GM19238 (cell line): Measurements from ENCODE around the gene TRERF1.
A peak's percentile ranks its signal among the peaks of the same experiment; 100 is the strongest.
"Not testable (repeated sequence)": the region's sequence is repeated elsewhere in the genome, so short reads cannot be mapped to it uniquely, and the experiment has no call there.

Source experiments
- DNase-seq: peaks from one replicate; pipeline ENCODE4 v3.0.0; 2011; ENCODE audit warnings: low spot score; ENCODE audit not compliant: insufficient read length

Gene TRERF1

GRCh38 chr6:42451333-42452170 is at the start of gene TRERF1:
Gene TRERF1, minus strand, starts transcription at chr6:42451926. Its CDS starts 182,336 bp downstream, at chr6:42269590.
- peak; percentile 53 for DNase-seq

- no peak for DNase-seq
Observed at GRCh38 chr6:42498473-42499128, 46.9 kb upstream of the TRERF1 start.

- DNase-seq = no peak
Observed at GRCh38 chr6:42493914-42494539, 42.3 kb upstream of the TRERF1 start.

- DNase-seq = no peak
Observed at GRCh38 chr6:42488129-42488528, 36.4 kb upstream of the TRERF1 start.

- DNase-seq = no peak
Observed at GRCh38 chr6:42484261-42484660, 32.5 kb upstream of the TRERF1 start.

- DNase-seq = no peak
Observed at GRCh38 chr6:42482174-42482573, 30.4 kb upstream of the TRERF1 start.

GRCh38 chr6:42471714-42472113 is 20.0 kb upstream of the TRERF1 start:
- DNase-seq = no peak

- no peak for DNase-seq
Observed at GRCh38 chr6:42471142-42471541, 19.4 kb upstream of the TRERF1 start.

- DNase-seq = no peak
Observed at GRCh38 chr6:42468273-42468672, 16.5 kb upstream of the TRERF1 start.

GRCh38 chr6:42467651-42468050 is 15.9 kb upstream of the TRERF1 start:
- DNase-seq = no peak

- not testable (repeated sequence) for DNase-seq
Observed at GRCh38 chr6:42466470-42466869, 14.7 kb upstream of the TRERF1 start.

- no peak for DNase-seq
Observed at GRCh38 chr6:42462474-42462972, 10.8 kb upstream of the TRERF1 start.

GRCh38 chr6:42460883-42461282 is 9.2 kb upstream of the TRERF1 start:
- no peak for DNase-seq

GRCh38 chr6:42459888-42460287 is 8.2 kb upstream of the TRERF1 start:
- no peak for DNase-seq

- no peak for DNase-seq
Observed at GRCh38 chr6:42454428-42454791, 2.7 kb upstream of the TRERF1 start.

GRCh38 chr6:42453654-42454427 is 2.1 kb upstream of the TRERF1 start:
- no peak for DNase-seq

GRCh38 chr6:42453031-42453653 is 1.4 kb upstream of the TRERF1 start:
- DNase-seq = peak; percentile 83

GRCh38 chr6:42452171-42453030 is 675 bp upstream of the TRERF1 start:
- peak; percentile 59 for DNase-seq

- no peak for DNase-seq
Observed at GRCh38 chr6:42450477-42451332, 1.0 kb downstream of the TRERF1 start.
